ENCODE measurements around the gene P3R3URF.

The P3R3URF gene

DNA sequence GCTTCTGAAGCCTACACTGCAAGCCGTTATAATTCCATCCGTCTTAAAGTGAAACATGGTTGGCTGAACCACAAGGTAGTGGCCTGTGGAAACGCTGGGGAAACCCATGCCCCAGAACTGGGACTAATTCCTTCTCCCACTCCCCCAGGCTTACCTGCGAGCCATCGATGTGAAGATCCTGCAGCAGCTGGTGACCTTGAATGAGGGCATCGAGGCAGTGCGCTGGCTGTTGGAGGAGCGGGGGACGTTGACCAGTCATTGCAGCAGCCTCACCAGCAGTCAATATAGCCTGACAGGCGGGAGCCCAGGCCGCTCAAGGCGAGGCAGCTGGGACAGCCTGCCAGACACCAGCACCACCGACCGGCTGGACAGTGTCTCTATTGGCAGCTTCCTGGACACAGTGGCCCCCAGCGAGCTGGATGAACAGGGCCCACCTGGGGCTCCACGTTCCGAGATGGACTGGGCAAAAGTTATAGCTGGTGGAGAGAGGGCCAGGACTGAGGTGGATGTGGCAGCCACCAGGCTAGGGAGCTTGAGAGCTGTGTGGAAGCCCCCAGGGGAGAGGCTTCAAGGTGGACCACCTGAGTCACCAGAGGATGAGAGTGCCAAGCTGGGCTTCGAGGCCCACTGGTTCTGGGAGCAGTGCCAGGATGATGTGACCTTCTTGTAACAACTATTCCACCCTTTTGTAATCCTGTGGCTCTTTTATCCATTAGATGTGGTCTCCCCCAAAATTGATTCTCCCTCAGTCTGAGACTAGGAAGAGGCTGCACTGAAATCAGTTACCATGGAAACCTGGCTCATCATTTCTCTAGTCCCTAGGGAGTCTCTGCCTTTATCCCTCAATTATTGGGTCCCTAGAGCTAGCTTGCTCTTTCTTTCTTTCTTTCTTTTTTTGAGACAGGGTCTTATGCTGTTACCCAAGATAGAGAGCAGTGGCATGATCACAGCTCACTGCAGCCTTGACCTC is 43.5 kb upstream of the P3R3URF start:
- TF ChIP-seq, protein P1, sequence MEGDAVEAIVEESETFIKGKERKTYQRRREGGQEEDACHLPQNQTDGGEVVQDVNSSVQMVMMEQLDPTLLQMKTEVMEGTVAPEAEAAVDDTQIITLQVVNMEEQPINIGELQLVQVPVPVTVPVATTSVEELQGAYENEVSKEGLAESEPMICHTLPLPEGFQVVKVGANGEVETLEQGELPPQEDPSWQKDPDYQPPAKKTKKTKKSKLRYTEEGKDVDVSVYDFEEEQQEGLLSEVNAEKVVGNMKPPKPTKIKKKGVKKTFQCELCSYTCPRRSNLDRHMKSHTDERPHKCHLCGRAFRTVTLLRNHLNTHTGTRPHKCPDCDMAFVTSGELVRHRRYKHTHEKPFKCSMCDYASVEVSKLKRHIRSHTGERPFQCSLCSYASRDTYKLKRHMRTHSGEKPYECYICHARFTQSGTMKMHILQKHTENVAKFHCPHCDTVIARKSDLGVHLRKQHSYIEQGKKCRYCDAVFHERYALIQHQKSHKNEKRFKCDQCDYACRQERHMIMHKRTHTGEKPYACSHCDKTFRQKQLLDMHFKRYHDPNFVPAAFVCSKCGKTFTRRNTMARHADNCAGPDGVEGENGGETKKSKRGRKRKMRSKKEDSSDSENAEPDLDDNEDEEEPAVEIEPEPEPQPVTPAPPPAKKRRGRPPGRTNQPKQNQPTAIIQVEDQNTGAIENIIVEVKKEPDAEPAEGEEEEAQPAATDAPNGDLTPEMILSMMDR (conservative IDR thresholded peaks at IDR 0.05; ENCODE audit: low read depth): no peak
- no peak for DNase-seq (ENCODE audit: low spot score)
- CTCF ChIA-PET: interaction anchor here (1.4 kb wide), 2 partner anchors 37 to 39 kb away, joined by 4 to 6 read pairs; no protein-coding TSS in a partner anchor
- POLR2A ChIA-PET (ENCODE audit: low non-redundant PET): no interaction called here
- H3K27ac ChIP-seq: peak overlapping the region; percentile 90

DNA sequence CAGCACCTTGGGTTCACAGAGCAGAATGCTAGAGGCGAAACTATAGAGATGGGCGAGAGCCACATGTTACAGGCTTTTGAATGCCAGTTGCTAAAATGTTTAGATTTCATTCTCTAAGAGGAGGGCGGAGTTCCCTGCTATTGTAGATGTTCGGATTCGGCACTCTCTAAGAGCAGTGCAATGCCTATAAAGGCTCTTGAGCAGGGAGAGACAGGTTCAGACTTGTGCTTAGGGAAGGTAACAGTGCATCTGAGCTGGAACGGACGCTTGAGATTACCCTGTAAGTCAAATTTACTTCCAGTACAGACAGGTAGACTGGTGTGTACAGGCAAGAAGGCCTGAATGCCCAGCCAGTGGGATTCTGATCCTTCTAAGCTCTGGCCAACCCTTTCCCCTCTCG is 42.2 kb upstream of the P3R3URF start:
- CTCF ChIA-PET: interaction anchor here (1.4 kb wide), 1 partner anchor 38 kb away, joined by 6 read pairs; no protein-coding TSS in a partner anchor
- H3K27ac ChIP-seq: peak overlapping the region; percentile 90
- POLR2A ChIA-PET (ENCODE audit: low non-redundant PET): no interaction called here
- DNase-seq (ENCODE audit: low spot score): peak; percentile 77
- TF ChIP-seq, protein P1 (conservative IDR thresholded peaks at IDR 0.05; ENCODE audit: low read depth): no peak

DNA sequence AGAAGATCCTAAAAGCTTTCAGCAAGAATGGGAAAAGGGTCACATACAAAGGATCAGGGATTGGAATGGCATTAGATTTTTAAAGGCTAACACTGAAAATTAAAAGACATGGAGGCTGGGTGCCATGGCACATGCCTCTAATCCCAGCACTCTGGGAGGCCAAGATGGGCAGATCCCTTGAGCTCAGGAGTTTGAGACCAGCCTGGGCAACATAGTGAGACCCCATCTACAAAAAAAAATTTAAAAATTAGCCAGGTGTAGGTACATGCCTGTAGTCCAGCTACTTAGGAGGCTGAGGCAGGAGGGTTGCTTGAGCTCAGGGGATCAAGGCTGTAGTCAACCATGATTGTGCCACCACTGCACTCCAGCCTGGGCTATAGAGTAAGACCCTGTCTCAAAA is 39.2 kb upstream of the P3R3URF start:
- H3K27ac ChIP-seq: no peak overlapping the region
- ChIA-PET POLR2A (ENCODE audit: low non-redundant PET) (interaction anchor here (0.6 kb wide), 1 partner anchor 14 kb away, joined by 4 read pairs; no protein-coding TSS in a partner anchor), CTCF (no interaction called here)
- TF ChIP-seq, protein P1 (conservative IDR thresholded peaks at IDR 0.05; ENCODE audit: low read depth): no peak
- no peak for DNase-seq (ENCODE audit: low spot score)

DNA sequence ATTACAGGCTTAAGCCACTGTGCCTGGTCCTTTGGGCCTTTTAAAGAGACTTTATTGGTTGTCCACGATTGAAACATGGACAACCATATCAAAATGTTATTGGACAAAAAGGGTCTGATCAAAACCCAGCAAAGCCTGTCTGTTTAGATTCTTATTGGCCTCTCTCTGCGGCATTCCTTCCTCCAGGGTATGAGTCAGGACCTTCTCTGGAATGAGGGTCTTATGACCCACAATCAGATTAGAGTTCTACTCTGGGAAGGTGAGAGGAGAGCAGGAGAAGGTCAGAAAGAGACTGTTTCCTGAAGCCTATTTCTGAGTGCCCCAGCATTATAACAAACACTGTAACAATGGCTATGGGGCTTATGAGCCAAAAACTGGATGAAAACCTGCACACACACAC is 34.8 kb upstream of the P3R3URF start:
- TF ChIP-seq, protein P1 (conservative IDR thresholded peaks at IDR 0.05; ENCODE audit: low read depth): no peak
- ChIA-PET POLR2A (ENCODE audit: low non-redundant PET) (no interaction called here), CTCF (no interaction called here)
- no peak for DNase-seq (ENCODE audit: low spot score)
- H3K27ac ChIP-seq: no peak overlapping the region

DNA sequence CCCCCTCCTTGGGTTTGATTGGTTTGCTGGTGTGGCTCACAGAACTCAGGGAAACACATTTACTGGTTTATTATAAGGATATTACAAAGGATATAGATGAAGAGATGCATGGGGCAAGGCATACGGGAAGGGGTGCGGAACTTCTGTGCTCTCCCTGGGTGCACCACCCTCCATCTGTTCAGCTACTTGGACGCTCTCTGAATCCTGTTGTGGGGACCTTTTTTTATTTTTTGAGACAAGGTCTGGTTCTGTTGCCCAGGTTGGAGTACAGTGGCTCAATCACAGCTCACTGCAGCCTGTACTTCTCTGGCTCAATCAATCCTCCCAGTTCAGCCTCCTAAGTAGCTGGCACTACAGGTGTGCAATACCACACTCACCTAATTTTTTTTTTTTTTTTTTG is 34.3 kb upstream of the P3R3URF start:
- TF ChIP-seq, protein P1 (conservative IDR thresholded peaks at IDR 0.05; ENCODE audit: low read depth): no peak
- POLR2A ChIA-PET (ENCODE audit: low non-redundant PET): no interaction called here
- DNase-seq (ENCODE audit: low spot score): no peak
- CTCF ChIA-PET: interaction anchor here (0.9 to 1.0 kb wide), 2 partner anchors 13 to 322 kb away, joined by 3 read pairs; no protein-coding TSS in a partner anchor
- H3K27ac ChIP-seq: no peak overlapping the region

DNA sequence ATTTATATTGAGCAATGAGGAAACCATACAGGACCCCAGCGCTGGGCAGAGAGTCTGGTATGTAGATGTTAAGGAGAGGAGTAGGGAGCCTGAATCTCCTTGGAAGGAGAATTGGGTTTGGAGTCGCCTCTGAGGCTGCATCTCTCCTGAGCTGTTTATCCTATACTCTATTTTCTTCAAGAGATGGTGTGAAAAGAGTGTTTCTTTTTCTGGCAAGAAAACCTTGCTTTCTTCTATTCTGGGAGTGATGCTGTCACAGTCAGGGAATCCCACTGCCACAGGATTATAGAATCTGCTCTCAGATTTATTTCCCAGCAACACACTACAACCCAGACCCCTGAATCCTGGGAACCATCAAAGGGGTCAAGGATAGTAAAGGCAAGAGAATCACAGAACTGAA is 30.1 kb upstream of the P3R3URF start:
- TF ChIP-seq, protein P1 (conservative IDR thresholded peaks at IDR 0.05; ENCODE audit: low read depth): no peak
- no peak overlapping the region for H3K27ac ChIP-seq
- no peak for DNase-seq (ENCODE audit: low spot score)
- ChIA-PET POLR2A (ENCODE audit: low non-redundant PET) (interaction anchor here (0.6 kb wide), 1 partner anchor 14 kb away, joined by 3 read pairs; no protein-coding TSS in a partner anchor), CTCF (interaction anchor here (0.5 to 1.1 kb wide), 3 partner anchors 17 to 1289 kb away, joined by 3 to 5 read pairs (median 4); no protein-coding TSS in a partner anchor)
